GM23338 (cell line): ENCODE results near the gene NAPSA. TPM values are rescaled to one million over a fixed set of nuclear protein-coding genes. Genes with fewer than 3 reads are reported as not detected.

Source experiments
- ATAC-seq: fragments of 200-7000 bp; cut with Tn5 transposase; 3 replicates; pipeline ENCODE4 v1.9.1; 2020
- DNase-seq: peaks from one replicate; pipeline ENCODE4 v3.0.0-alpha.2; 2015; ENCODE audit warnings: low spot score
- H2AFZ ChIP-seq: fragments of 200-600 bp; sonication (generic); 2 replicates; pipeline ENCODE4 v1.8.0; 2016; ENCODE audit warnings: antibody characterized with exemption, mild to moderate bottlenecking, moderate library complexity
- H3F3A ChIP-seq: fragments of 200-600 bp; sonication (generic); replicated peaks from 2 replicates; pipeline ENCODE4 v1.8.0; 2017; ENCODE audit warnings: antibody characterized with exemption, mixed run types, low read depth
- H3K27ac ChIP-seq: fragments of 200-600 bp; sonication (generic); 2 replicates; pipeline ENCODE4 v1.6.1; 2016; ENCODE audit warnings: low read depth
- H3K27me3 ChIP-seq: fragments of 200-600 bp; sonication (generic); 2 replicates; pipeline ENCODE4 v1.8.0; 2016; ENCODE audit warnings: mild to moderate bottlenecking, mixed run types, moderate library complexity; ENCODE audit not compliant: insufficient read depth
- H3K36me3 ChIP-seq: fragments of 200-600 bp; sonication (generic); 2 replicates; pipeline ENCODE4 v1.8.0; 2016; ENCODE audit warnings: mild to moderate bottlenecking; ENCODE audit not compliant: insufficient read depth
- H3K4me1 ChIP-seq: fragments of 200-600 bp; sonication (generic); 2 replicates; pipeline ENCODE4 v1.8.0; 2016; ENCODE audit warnings: mild to moderate bottlenecking, moderate library complexity; ENCODE audit not compliant: insufficient read depth
- H3K4me2 ChIP-seq: fragments of 200-600 bp; sonication (generic); 2 replicates; pipeline ENCODE4 v1.7.1; 2017; ENCODE audit warnings: mixed run types
- H3K4me3 ChIP-seq: fragments of 200-600 bp; sonication (generic); 2 replicates; pipeline ENCODE4 v1.6.1; 2016; ENCODE audit warnings: mixed run types
- H3K79me2 ChIP-seq: fragments of 200-600 bp; sonication (generic); replicated peaks from 2 replicates; pipeline ENCODE4 v1.8.0; 2017; ENCODE audit warnings: mild to moderate bottlenecking; ENCODE audit not compliant: insufficient read depth
- H3K9me2 ChIP-seq: fragments of 200-600 bp; sonication (generic); 2 replicates; pipeline ENCODE4 v1.8.0; 2017; ENCODE audit not compliant: insufficient read depth
- H4K20me1 ChIP-seq: fragments of 200-600 bp; sonication (generic); replicated peaks from 2 replicates; pipeline ENCODE4 v1.8.0; 2017; ENCODE audit warnings: mild to moderate bottlenecking; ENCODE audit not compliant: insufficient read depth
- H3K27ac Mint-ChIP-seq: 2 replicates; pipeline ENCODE4 v1.8.0; 2020; ENCODE audit warnings: inconsistent platforms, mild to moderate bottlenecking, moderate library complexity, mixed read lengths
- H3K27me3 Mint-ChIP-seq: 3 replicates; pipeline ENCODE4 v1.8.0; 2022; ENCODE audit warnings: low read depth, mild to moderate bottlenecking, moderate library complexity, mixed read lengths, inconsistent platforms; ENCODE audit not compliant: insufficient read depth, poor library complexity
- H3K36me3 Mint-ChIP-seq: 3 replicates; pipeline ENCODE4 v1.8.0; 2021; ENCODE audit warnings: low read depth, mild to moderate bottlenecking, inconsistent platforms, moderate library complexity, mixed read lengths
- H3K4me1 Mint-ChIP-seq: 3 replicates; pipeline ENCODE4 v1.8.0; 2020; ENCODE audit warnings: mild to moderate bottlenecking, inconsistent platforms, mixed read lengths
- H3K4me3 Mint-ChIP-seq: 3 replicates; pipeline ENCODE4 v1.8.0; 2021; ENCODE audit warnings: moderate library complexity, mild to moderate bottlenecking, inconsistent platforms, mixed read lengths
- H3K9me3 Mint-ChIP-seq: 3 replicates; pipeline ENCODE4 v1.8.0; 2020; ENCODE audit warnings: moderate library complexity, mild to moderate bottlenecking, inconsistent platforms, mixed read lengths
- CREB1 ChIP-seq: fragments of 250-450 bp; sonication (Bioruptor Pico); IDR thresholded peaks from 2 replicates; pipeline ENCODE4 v1.5.0; 2020; ENCODE audit warnings: low read depth, mild to moderate bottlenecking, moderate library complexity
- EZH2 ChIP-seq: fragments of 200-600 bp; sonication (generic); IDR thresholded peaks from one replicate; pipeline ENCODE4 v1.8.0; 2017; ENCODE audit warnings: antibody characterized with exemption, mild to moderate bottlenecking, low read depth; ENCODE audit not compliant: unreplicated experiment
- EZH2phosphoT487 ChIP-seq: fragments of 200-600 bp; sonication (generic); IDR thresholded peaks from one replicate; pipeline ENCODE4 v1.8.1; 2018; ENCODE audit warnings: antibody characterized with exemption; ENCODE audit not compliant: unreplicated experiment
- JUNB ChIP-seq: IDR thresholded peaks from one replicate; pipeline ENCODE4 v1.6.1; 2016; ENCODE audit warnings: antibody characterized with exemption; ENCODE audit not compliant: unreplicated experiment
- NANOG ChIP-seq: IDR thresholded peaks from 2 replicates; pipeline ENCODE4 v1.6.1; 2016; ENCODE audit warnings: antibody characterized with exemption, borderline replicate concordance
- POLR2AphosphoS5 ChIP-seq: IDR thresholded peaks from 2 replicates; pipeline ENCODE4 v1.6.1; 2016; ENCODE audit warnings: antibody characterized with exemption, low read depth
- STAT1 ChIP-seq: IDR thresholded peaks from one replicate; pipeline ENCODE4 v1.6.1; 2016; ENCODE audit warnings: antibody characterized with exemption; ENCODE audit not compliant: unreplicated experiment
- ZNF114 ChIP-seq: fragments of 250-450 bp; sonication (Bioruptor Pico); IDR thresholded peaks from 2 replicates; pipeline ENCODE4 v1.5.0; 2020; ENCODE audit warnings: mild to moderate bottlenecking, moderate library complexity
- ZNF331 ChIP-seq: fragments of 250-450 bp; sonication (Bioruptor Pico); IDR thresholded peaks from 2 replicates; pipeline ENCODE4 v1.5.0; 2020; ENCODE audit warnings: low read depth, mild to moderate bottlenecking, moderate library complexity
- polyA plus RNA-seq: library from polyadenylated mRNA; unstranded; fragments of >200 nt; fragmentation: Nextera tagmentation; extraction: Ambion mirVana; gene quantifications from 2 replicates; pipeline ENCODE4 v1.2.1, GENCODE V29; 2016
- total RNA-seq: library from RNA; depleted of rRNA; stranded (reverse); fragments of >200 nt; shearing (Covaris generic); gene quantifications from 2 replicates; pipeline ENCODE4 v1.2.3, GENCODE V29; 2014
- TF ChIP-seq, protein P1 (sequence below): IDR thresholded peaks from one replicate; pipeline ENCODE4 v1.6.1; 2018; ENCODE audit warnings: antibody characterized with exemption; ENCODE audit not compliant: unreplicated experiment
- TF ChIP-seq, protein P2 (sequence below), 2 experiments: fragments of 200-600 bp in 1 of 2; sonication (generic) in 1 of 2; conservative IDR thresholded peaks; 2 replicates each; pipeline versions ENCODE4 v1.5.1 to v1.6.1; 2016 to 2017; ENCODE audit warnings: antibody characterized with exemption in 2 of 2, low read depth in 2 of 2, mild to moderate bottlenecking in 2 of 2, moderate library complexity in 1 of 2
- TF ChIP-seq, protein P3 (sequence below): IDR thresholded peaks from 2 replicates; pipeline ENCODE4 v1.6.1; 2016; ENCODE audit warnings: antibody characterized with exemption

The NAPSA gene
- total and polyA plus RNA-seq, 2 experiments from 2014 or later: 0.14 to 0.99 TPM

DNA sequence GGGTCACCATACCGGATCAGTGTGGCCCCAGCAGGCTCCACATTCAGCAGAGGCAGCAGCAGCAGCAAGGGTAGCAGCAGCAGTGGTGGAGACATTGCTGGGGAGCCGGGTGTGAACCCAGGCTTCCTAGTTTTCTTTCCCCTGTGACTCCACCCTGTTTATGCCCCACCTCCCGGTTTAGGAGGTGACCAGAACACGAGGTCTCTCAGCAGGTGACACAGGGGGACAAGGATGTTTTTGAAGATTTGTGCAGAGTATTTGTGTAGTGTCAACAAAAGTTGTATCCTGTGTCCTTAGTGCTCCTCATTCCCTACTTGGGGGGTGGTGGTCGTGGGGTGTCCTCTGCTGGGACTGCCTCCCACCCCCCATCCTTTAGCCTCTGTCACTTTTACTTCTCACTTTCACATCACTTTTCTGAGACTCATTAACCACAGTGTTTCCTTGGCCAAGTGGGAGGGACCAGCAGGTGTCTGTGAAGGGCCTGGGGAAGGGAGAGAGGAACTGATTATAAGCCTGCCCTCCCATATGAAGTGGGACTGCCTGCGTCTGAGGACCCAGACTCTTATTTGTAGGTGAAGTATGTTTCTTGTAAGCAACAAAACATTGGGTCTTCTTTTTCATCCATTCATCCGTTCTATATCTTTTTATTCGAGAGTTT, 20.6 kb downstream of the NAPSA start (continued):
- TF ChIP-seq, protein P1, sequence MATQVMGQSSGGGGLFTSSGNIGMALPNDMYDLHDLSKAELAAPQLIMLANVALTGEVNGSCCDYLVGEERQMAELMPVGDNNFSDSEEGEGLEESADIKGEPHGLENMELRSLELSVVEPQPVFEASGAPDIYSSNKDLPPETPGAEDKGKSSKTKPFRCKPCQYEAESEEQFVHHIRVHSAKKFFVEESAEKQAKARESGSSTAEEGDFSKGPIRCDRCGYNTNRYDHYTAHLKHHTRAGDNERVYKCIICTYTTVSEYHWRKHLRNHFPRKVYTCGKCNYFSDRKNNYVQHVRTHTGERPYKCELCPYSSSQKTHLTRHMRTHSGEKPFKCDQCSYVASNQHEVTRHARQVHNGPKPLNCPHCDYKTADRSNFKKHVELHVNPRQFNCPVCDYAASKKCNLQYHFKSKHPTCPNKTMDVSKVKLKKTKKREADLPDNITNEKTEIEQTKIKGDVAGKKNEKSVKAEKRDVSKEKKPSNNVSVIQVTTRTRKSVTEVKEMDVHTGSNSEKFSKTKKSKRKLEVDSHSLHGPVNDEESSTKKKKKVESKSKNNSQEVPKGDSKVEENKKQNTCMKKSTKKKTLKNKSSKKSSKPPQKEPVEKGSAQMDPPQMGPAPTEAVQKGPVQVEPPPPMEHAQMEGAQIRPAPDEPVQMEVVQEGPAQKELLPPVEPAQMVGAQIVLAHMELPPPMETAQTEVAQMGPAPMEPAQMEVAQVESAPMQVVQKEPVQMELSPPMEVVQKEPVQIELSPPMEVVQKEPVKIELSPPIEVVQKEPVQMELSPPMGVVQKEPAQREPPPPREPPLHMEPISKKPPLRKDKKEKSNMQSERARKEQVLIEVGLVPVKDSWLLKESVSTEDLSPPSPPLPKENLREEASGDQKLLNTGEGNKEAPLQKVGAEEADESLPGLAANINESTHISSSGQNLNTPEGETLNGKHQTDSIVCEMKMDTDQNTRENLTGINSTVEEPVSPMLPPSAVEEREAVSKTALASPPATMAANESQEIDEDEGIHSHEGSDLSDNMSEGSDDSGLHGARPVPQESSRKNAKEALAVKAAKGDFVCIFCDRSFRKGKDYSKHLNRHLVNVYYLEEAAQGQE: no peak
- no peak for TF ChIP-seq NANOG
- TF ChIP-seq EZH2: no peak
- TF ChIP-seq JUNB: no peak
- TF ChIP-seq POLR2AphosphoS5: no peak
- no peak for TF ChIP-seq ZNF114 (CRISPR knock-in tag)
- no peak for TF ChIP-seq ZNF331 (CRISPR knock-in tag)
- no peak for TF ChIP-seq EZH2phosphoT487
- TF ChIP-seq, protein P2, sequence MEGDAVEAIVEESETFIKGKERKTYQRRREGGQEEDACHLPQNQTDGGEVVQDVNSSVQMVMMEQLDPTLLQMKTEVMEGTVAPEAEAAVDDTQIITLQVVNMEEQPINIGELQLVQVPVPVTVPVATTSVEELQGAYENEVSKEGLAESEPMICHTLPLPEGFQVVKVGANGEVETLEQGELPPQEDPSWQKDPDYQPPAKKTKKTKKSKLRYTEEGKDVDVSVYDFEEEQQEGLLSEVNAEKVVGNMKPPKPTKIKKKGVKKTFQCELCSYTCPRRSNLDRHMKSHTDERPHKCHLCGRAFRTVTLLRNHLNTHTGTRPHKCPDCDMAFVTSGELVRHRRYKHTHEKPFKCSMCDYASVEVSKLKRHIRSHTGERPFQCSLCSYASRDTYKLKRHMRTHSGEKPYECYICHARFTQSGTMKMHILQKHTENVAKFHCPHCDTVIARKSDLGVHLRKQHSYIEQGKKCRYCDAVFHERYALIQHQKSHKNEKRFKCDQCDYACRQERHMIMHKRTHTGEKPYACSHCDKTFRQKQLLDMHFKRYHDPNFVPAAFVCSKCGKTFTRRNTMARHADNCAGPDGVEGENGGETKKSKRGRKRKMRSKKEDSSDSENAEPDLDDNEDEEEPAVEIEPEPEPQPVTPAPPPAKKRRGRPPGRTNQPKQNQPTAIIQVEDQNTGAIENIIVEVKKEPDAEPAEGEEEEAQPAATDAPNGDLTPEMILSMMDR (conservative IDR thresholded peaks at IDR 0.05; ENCODE audit: low read depth in 2 of 2): no peak
- no peak for TF ChIP-seq STAT1
- no peak for TF ChIP-seq CREB1 (CRISPR knock-in tag)

DNA sequence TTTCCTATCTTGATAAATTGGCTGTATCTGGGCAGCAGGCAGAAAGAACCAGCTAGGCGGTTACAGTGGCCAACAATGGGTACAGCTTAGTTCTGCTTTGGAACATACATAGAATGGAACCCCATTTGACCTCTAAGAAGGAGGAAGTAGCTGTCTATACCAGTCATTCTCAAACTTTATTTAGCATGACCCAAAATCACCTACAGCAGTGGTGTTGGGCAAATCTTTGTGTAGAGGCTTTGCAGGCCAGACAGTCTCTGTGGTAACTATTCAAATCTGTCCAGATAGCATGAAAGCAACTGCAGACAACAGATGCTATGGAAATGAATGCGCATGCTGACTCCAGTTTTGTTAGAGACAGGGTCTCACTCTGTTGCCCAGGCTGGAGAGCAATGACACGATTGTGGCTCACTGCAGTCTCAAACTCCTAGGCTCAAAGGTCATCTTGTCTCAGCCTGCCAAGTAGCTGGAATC, 24.3 kb downstream of the NAPSA start:
- H3K36me3 Mint-ChIP-seq: peaks cover 23% of the 10 kb centered on the region
- no peak overlapping the region for H3K27ac ChIP-seq

More for the DNA sequence above, 24.3 kb downstream of the NAPSA start:
- no peak for TF ChIP-seq POLR2AphosphoS5
- TF ChIP-seq JUNB: no peak
- TF ChIP-seq, protein P2 (conservative IDR thresholded peaks at IDR 0.05; ENCODE audit: low read depth in 2 of 2): no peak
- no peak for TF ChIP-seq ZNF331 (CRISPR knock-in tag)
- TF ChIP-seq, protein P3, sequence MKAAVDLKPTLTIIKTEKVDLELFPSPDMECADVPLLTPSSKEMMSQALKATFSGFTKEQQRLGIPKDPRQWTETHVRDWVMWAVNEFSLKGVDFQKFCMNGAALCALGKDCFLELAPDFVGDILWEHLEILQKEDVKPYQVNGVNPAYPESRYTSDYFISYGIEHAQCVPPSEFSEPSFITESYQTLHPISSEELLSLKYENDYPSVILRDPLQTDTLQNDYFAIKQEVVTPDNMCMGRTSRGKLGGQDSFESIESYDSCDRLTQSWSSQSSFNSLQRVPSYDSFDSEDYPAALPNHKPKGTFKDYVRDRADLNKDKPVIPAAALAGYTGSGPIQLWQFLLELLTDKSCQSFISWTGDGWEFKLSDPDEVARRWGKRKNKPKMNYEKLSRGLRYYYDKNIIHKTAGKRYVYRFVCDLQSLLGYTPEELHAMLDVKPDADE: no peak
- TF ChIP-seq EZH2phosphoT487: no peak
- Histone ChIP-seq H3K4me3 (no peak overlapping the region), H2AFZ (no peak overlapping the region), H4K20me1 (no peaks in the 10 kb centered on the region; the same call in 1 of the 2 replicates), H3K36me3 (no peaks in the 10 kb centered on the region; the same call in 1 of the 2 replicates), H3K4me2 (no peak overlapping the region), H3K79me2 (no peaks in the 10 kb centered on the region), H3F3A (no peaks in the 10 kb centered on the region), H3K27me3 (no peaks in the 10 kb centered on the region), H3K9me2 (no peaks in the 10 kb centered on the region), H3K4me1 (no peaks in the 10 kb centered on the region)
- DNase-seq (no peak), ATAC-seq (no peak)
- Mint-ChIP-seq H3K27me3 (peaks cover 8% of the 10 kb centered on the region), H3K4me3 (no peak overlapping the region), H3K4me1 (no peaks in the 10 kb centered on the region), H3K9me3 (peaks cover 96% of the 10 kb centered on the region), H3K27ac (no peak overlapping the region)
